22Rv1 (cell line): ENCODE measurements around the gene CBLN3.
"Not testable (repeated sequence)": the region's sequence is repeated elsewhere in the genome, so short reads cannot be mapped to it uniquely, and the experiment has no call there.

Experiments used
- H3K27ac ChIP-seq: fragments of 450-650 bp; 2 replicates; pipeline ENCODE4 v1.5.1; 2017
- ZFX ChIP-seq: fragments of 450-650 bp; IDR thresholded peaks from 2 replicates; pipeline ENCODE4 v1.6.1; 2017; ENCODE audit warnings: antibody characterized with exemption, borderline replicate concordance
- TF ChIP-seq, protein P1 (sequence below): fragments of 450-650 bp; IDR thresholded peaks from 2 replicates; pipeline ENCODE4 v1.5.1; 2017; ENCODE audit warnings: mild to moderate bottlenecking

CBLN3 gene

DNA sequence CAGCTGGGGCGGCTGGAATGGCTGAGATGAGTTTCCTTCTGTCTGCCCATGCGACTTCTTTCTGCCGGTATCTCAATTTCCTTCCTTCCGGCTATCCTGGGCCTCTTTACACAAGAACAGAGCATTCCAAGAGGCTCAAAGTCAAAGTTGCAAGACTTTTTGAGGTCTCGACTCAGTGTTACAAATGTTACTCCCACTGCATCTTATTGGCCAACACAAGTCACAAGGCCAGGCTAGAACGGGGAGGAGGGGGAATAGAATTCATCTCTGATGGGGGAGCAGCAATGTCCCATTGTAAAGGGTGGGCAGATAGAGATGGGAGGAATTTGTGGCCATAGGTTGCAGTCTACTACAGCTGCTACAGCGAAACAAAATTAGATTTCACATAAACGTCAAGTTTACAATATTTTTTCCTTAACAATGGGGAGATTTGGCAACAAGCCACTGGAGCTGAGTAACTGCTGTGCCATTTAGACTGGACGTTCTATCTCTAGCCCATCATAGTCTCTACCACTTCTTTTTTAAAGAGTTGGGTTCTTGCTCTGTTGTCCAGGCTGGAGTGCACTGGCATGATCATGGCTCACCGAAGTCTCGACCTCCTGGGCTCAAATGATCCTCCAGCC, 40.1 kb downstream of the CBLN3 start:
- TF ChIP-seq ZFX = no peak
- TF ChIP-seq, protein P1, sequence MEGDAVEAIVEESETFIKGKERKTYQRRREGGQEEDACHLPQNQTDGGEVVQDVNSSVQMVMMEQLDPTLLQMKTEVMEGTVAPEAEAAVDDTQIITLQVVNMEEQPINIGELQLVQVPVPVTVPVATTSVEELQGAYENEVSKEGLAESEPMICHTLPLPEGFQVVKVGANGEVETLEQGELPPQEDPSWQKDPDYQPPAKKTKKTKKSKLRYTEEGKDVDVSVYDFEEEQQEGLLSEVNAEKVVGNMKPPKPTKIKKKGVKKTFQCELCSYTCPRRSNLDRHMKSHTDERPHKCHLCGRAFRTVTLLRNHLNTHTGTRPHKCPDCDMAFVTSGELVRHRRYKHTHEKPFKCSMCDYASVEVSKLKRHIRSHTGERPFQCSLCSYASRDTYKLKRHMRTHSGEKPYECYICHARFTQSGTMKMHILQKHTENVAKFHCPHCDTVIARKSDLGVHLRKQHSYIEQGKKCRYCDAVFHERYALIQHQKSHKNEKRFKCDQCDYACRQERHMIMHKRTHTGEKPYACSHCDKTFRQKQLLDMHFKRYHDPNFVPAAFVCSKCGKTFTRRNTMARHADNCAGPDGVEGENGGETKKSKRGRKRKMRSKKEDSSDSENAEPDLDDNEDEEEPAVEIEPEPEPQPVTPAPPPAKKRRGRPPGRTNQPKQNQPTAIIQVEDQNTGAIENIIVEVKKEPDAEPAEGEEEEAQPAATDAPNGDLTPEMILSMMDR = no peak
- H3K27ac ChIP-seq = no peak overlapping the region

- H3K27ac ChIP-seq = no peak overlapping the region
- TF ChIP-seq, protein P1 = no peak
- no peak for TF ChIP-seq ZFX
Measured at GRCh38 chr14:24388474-24389179, 40.8 kb downstream of the CBLN3 start.

DNA sequence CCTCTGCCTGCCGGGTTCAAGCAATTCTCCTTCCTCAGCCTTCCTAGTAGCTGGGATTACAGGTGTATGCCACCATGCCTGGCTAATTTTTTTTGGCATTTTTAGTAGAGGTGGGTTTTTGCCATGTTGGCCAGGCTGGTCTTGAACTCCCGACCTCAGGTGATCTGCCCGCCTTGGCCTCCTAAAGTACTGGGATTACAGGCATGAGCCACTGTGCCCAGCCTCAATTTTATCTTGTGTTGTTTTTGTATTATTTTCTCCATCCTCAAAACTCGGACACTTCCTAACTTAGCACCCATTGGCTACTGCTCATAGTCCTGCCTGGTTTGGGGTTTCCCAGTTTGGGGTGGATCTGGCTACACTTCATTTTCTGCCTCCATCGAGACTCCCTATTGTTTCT, 41.9 kb downstream of the CBLN3 start:
- not testable (repeated sequence) for H3K27ac ChIP-seq

DNA sequence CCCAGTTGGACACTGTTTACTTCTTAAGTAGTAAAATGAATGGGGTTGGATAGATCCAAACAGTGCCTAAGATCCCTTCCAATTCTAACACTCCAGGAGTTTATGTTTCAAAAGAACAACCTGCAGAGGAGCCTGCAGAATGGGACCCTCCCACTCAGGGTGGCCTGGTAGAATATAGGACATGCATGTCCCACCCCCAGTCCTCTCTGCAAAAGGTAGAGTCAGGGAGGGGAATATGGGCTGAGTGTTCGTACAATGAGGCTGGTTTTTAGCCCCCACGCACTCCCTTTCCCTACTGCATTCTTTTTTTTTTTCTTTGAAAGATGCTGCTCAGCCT, 42.5 kb downstream of the CBLN3 start:
- TF ChIP-seq, protein P1 = no peak
- TF ChIP-seq ZFX = no peak
- no peak overlapping the region for H3K27ac ChIP-seq

DNA sequence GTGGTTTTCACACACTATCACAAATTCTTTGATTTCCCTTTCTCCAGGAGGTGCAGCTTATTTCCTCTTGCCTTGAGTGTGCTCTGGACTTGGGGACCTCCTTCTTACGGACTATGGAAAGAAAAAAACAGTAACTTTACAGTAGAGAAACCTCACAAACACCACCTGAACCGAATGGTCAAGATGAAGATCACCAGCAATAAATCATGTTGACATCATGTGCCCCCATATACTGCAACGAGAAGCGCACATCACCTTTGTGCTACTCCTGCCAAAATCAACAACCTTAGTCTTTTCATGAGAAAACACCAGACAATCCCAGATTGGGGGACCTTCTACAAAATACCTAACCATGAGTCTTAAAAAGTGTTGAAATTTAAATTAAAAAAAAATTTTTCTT, 43.9 kb downstream of the CBLN3 start:
- H3K27ac ChIP-seq = no peak overlapping the region
- TF ChIP-seq, protein P1 = no peak
- TF ChIP-seq ZFX = no peak

DNA sequence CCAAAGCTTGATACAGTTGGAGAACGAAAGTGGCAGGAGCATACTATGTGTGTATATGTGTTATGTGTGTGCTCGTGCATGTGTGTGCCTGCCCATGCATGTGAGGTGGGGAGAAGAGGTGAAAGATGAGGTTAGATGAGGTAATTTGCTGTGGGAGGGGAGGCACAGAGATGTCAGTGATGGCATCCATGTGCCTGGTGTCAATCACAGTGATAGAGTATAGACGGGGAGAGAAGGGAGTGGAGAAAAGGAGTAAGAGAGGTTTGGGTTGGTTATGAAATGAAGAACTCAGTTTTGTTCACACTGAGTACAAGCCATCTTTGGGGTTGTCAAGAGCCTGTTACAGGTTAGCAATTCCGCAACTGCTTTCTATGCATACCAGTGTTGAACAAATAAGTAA, 45.3 kb downstream of the CBLN3 start:
- no peak for TF ChIP-seq ZFX
- TF ChIP-seq, protein P1 = no peak

GRCh38 chr14:24382064-24382371, 47.5 kb downstream of the CBLN3 start:
- H3K27ac ChIP-seq = no peak overlapping the region
- TF ChIP-seq ZFX = no peak

More for the DNA sequence above, 45.3 kb downstream of the CBLN3 start:
- no peak overlapping the region for H3K27ac ChIP-seq

- TF ChIP-seq, protein P1 = no peak
- no peak for TF ChIP-seq ZFX
Measured at GRCh38 chr14:24381363-24382063, 48.0 kb downstream of the CBLN3 start.

More at GRCh38 chr14:24381363-24382063, 48.0 kb downstream of the CBLN3 start:
- no peak overlapping the region for H3K27ac ChIP-seq
